ENCODE measurements around the gene SPINK1.
"Not testable (repeated sequence)": the region's sequence is repeated elsewhere in the genome, so short reads cannot be mapped to it uniquely, and the experiment has no call there.

The SPINK1 gene

DNA sequence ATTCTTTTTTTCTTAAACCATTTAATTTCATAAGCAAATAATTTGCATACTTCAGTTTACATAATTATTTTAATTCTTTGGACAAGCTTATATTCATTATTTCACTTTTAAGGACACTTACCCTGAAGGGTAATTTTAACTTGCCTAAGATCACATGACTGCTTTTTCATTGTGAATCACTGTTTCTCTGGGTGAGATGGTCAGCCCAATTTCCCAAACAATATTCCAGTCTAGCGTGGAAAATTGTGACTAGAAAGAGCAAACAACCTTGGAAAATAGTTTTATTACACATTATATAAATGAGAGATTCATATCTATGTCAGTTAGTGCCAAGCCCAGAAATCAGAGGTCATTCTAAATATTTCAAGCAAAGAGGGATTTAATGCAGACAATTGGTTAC lies 27.5 kb downstream of the SPINK1 start:
- DNase-seq = no peak

DNA sequence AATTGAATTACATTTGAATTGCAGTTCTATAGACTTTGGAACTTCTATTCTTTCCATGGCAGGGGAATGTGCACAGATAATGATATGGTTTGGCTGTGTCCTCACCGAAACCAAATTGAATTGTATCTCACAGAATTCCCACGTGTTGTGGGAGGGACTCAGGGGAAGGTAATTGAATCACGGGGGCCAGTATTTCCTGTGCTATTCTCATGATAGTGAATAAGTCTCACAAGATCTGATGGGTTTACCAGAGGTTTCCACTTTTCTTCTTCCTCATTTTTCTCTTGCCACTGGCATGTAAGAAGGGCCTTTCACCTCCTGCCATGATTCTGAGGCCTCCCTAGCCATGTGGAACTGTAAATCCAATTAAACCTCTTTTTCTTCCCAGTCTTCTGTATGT lies 28.3 kb downstream of the SPINK1 start:
- not testable (repeated sequence) for DNase-seq

DNA sequence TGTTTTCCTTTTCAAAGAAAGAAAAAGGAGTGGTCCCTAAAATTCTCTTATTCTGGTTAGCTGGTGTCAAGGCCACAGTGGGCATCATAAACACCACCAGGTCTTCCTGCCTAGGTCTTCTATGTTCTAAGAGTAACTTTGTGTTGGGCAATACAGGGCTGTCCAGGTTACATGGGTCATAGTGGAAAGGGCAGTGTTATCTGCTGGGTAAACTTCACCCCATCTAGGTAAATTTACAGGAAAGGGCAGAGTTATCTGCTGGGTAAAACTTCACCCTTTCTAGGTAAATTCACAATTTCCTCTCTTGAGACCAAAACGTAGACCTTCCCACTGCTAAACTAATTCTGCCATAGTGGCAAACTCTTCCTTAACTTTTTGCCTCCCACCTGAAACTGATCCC lies 30.0 kb downstream of the SPINK1 start:
- DNase-seq = no peak

DNA sequence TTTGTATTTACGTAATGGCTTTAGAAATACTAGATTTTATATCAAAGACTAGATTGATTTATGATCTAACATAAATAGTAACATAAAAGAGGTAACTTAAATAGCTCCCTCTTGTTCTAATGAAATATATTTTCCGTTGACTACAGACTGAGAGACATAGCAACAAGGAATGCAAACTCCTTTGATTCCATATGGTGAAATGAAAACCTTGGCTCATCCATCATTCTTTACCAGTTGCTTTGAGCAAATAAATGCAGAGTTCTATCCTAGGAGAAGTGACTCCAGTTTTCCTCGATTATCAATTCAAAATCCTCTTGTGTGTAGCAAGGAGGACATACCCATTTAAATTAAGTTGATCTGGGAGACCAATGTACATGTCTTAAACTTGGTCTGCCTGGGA lies 31.0 kb downstream of the SPINK1 start:
- DNase-seq = no peak

DNA sequence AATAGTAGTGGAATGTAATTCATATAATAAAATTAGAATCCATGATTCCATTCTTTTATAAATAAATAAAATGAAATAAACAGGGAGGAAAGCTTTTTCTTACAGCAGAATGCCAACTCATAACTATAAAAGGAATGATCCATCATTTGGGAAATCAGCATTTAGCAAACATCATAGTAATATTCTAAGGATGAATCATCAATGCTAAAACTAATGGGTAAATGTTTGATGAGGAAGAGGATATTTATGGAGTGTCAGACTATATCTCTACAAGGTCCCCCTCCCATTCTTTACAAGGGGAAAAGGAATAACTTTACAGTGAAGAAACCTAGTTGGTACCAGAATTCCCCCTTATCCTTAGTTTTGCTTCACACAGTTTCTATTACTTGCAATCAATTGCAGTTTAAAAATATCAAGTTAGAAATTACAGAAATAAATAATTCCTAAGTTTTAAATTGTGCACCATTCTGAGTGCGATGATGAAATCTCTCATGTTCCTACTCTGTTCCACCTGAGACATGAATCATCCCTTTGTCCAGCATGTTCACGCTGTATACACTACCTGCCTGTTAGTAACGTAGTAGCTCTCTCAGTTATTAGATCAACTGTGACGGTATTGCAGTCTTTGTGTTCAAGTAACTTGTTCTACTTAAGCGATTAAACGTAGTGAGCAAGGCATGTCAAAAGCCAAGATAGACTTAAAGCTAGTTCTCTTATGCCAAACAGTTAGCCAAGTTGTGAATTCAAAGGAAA lies 34.7 kb downstream of the SPINK1 start:
- no peak for DNase-seq

DNA sequence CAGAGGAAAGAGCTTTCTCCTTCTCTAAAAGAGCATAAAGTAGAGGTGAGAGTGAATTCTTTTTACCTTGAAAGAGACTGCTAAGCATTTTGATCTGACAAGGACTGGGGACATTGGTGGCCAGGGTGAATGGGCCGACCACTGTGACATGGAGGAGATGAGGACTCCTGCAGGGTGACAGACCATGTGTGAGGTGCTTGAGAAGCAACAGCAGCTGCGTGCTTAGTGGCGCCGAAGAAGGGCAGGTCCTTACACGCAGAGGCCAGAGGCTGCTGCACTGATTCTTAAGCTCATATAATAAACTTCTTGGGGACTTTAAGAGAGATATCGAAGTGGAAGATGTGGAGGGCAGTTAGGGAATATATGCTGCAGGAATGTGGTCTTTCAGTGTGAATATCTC lies 40.3 kb downstream of the SPINK1 start:
- no peak for DNase-seq

DNA sequence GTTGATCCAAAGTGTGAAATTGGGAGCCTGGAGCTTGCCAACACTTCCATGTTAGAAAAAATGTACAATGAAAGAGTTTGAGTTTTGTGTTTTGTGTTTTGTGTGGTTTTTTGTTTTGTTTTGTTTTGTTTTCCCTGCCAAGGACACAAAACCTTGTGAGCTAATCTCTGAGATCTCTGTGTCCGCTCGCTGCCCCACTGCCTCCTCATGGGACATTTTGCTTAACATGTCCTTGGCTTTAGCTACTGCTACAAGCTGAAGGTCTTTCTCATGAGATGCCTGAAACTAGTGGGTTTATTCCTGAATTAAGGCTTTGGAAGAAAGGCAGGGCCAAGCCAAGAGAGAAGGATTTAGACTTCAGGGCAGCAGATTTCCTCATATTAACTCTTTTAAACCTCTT lies 41.7 kb downstream of the SPINK1 start:
- DNase-seq = no peak

DNA sequence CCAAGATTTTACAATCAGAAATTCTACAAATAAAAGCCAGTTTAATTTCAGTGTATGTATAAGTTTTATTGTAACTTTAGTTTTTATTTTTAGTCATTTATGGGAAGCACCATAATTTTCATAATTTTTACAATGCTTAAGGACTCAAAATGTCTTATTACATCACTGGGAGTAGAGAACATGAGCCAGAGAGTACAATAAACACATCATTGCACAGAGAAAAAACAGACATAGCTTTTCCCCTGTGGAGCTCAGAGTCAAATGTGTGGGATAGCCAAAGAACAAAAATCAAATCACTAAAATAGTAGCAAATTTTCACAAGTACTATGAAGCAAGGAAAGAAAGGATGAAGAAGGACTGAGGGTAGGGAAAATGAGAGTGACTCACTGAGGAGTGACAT lies 43.4 kb downstream of the SPINK1 start:
- no peak for DNase-seq

DNA sequence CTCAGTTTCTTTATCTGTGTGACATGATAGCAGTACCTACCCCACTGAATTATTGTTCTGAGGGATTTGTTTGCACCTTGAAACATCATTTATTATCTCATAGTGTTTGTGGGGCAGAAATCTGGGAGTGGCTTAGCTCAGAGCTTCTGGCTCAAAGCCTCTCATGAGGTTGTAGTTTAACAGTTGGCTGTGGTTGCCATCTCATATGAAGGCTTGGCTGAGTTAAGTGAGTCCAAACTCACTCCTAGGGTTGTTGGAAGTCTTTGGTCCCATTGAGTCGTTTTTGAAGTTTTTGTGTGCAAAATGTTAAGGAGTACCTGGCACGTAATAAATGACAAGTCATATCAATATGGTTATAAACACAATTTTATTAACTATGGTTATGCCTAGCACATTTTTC lies 45.3 kb downstream of the SPINK1 start:
- no peak for DNase-seq

DNA sequence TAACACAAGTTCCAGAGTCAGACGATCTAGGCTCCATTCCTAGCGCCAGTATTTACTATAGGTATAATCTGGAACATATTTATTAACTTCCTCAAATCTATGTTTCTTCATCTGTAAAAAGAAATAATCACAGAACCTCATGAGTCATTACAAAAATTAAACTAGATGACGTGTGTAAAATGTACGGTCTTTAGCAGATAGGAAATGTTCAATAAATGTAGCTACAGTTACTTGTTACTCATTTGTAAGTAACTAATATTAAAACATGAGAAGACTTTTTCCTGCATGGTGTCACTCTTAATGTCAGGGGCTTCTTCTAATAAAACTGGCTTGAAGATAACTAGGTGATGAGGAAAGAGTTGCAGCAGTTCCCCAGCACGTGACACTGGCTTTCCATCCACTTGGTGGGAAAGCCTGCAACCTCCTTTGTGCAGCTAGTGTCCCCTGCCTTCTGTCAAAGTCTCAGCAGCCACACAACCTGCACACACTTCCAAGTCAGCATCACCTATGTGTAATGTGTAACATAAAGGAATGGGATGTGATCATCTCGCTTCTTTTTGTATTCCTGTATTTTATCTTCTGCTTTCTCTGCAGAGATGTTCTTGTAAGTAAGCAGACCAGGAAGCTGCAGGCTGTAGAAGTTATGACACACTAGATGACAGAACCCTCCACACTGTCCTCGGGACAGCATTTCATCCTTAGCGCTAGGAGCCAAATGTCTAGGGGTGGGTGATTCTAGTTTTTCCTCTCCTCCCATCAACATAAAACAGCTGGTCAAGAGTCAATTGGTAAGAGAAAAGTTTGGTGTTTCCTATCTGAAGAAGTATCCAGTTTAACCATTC lies 47.1 kb downstream of the SPINK1 start:
- DNase-seq = no peak

DNA sequence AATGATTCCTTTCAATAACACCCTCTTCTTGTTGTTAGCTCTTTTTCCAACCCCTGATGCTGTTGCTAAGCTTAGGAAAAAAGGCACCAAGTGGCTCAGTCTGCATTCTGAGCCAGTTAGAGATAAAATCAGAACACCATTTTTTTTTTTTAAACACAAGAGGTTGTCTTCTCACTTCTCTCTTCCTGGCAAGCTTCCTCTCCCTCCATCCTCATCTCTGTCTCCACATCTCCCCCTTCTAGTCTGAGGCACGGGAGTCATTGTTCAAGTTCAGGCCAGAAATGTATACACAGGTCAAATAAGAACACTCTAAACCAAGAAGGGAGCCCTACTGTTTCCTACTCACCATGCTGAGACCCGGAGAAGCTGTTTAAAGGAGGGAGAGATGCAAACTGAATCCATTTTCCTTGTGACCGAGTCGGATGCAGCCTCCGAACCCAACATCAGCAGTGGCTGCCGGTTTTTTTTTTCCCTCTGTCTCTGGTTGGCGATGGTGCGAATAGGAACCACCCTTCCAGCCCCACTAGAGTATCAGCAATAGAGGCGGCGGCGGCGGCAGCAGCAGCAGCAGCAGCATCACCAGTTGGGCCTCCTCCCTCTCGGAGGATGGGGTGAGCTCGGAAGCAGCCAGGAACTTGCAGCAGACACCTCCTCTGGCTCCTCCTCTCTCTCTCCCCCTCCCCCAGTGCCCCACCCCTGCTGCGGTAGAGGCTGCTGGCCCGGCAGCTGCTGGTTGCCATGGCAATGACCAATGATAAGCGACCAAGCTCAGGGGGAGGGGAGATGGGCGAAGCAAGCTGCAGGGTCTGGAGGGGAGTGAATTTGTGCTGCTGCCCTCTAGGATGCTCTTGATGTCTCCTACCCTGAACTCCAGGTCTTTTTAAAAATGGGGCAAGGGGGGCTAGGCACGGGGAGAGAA lies 49.1 kb downstream of the SPINK1 start, which contains the start of gene JAKMIP2:
Gene JAKMIP2, minus strand, starts transcription at position 619 of the 919 bp plus-strand sequence. CDS start 110,922 bp downstream, outside the sequence.
- DNase-seq = peak; percentile 97

DNA sequence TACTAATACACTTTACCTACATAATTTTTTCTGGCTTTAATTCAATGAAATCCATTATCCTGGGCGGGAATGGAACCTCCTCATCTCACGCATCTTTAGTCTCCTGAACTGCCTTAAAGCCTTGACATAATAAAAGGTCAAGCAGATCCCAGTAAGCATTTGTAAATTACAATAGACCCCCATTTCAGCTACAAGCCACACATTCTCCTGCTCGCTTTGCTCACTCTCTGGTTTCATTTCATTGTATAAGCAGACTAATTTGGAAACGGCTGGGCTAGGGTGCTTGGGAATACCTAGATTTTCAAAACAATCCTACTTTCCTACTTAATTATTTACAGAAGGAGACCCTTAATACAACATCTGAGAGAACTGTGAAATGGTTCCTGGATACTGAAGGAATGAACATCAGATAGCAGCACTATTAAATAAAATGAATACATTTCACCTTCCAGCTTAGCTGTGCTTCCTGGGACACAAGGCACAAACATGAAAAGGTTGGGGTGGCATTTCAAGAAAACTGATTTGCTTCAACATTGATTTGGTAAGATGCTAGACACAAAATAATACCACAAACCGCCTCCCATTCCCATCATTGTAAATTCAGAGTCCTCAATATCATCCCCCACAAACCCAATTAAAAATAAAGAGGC lies 50.4 kb downstream of the SPINK1 start:
- peak; percentile 37 for DNase-seq

DNA sequence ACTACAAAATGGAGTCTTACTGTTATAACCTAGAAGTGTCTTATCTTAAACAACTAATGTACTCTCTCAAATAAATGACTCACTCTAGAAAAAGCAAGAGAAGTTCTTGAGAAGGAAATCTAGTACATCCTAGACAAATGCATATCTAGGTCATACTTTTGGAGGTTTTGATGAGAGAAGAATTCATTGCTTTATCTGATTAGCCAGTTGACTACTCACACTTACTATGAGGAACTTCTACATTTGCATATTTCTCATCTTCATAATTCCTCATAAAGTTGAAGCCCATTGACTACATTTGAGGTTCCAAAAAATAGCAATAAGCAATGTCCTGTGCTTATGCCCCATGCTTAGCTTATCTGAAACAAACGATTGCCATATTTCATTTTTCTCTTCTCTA lies 51.8 kb downstream of the SPINK1 start:
- DNase-seq = no peak

DNA sequence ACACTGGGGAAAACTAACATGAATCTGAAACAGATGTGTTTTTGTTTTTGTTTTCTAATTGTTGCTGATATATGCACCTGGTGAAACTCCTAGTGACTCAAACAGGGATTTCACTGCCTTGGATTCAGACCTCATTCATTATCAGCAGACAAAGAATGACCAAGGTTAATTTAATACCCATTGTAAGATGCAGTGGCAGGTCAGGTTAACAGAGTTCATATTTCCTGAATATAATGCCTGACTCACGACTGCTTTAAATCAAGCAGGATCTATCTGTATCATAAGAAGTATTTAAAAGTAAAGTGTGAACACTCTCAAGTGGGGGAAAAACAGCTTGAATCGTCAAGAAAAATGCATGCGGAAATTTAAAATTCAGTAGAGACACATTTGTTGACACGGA lies 54.5 kb downstream of the SPINK1 start:
- DNase-seq = no peak

Measured in midbrain (tissue), 1 donor.